ENCODE data around the gene NRAS.

GRCh38 chr1:114668373-114668772 lies 48.2 kb downstream of the NRAS start:
- TF ChIP-seq EZH2 (IDR thresholded peaks at IDR 0.05; ENCODE audit: low read length), result no peak
- TF ChIP-seq CTCF (optimal IDR thresholded peaks at IDR 0.05 in 1 of 3, IDR thresholded peaks at IDR 0.05 in 1 of 3, conservative IDR thresholded peaks at IDR 0.05 in 1 of 3; ENCODE audit: extremely low read depth in 1 of 3, insufficient read depth in 2 of 3, low read length in 3 of 3), result no peak
